Measurements from ENCODE around the gene GGNBP2.

GRCh38 chr17:36544307-36545076 is at the start of gene GGNBP2:
- TF ChIP-seq CTCF (IDR thresholded peaks at IDR 0.05) = no peak
- peak; percentile 86 for TF ChIP-seq POLR2A (IDR thresholded peaks at IDR 0.05)
